ENCODE results near the gene IGF2.

- TF ChIP-seq POLR2AphosphoS5 (IDR thresholded peaks at IDR 0.05; ENCODE audit: borderline replicate concordance, low read depth, low read length): no peak
- TF ChIP-seq EZH2 (IDR thresholded peaks at IDR 0.05): no peak
These were observed at the start of gene IGF2 for GRCh38 chr11:2139123-2139521.

Data from SK-N-MC (cell line).